Measurements from ENCODE around the gene ATP6V0A1.
A peak's percentile ranks its signal among the peaks of the same experiment; 100 is the strongest.

ATP6V0A1 gene

GRCh38 chr17:42424991-42425610 lies 33.6 kb upstream of the ATP6V0A1 start:
- no peak for DNase-seq (ENCODE audit: low spot score)
- no peak for TF ChIP-seq CTCF (IDR thresholded peaks at IDR 0.05; ENCODE audit: extremely low read depth, missing control alignments)

- DNase-seq (ENCODE audit: low spot score) = no peak
- TF ChIP-seq CTCF (IDR thresholded peaks at IDR 0.05; ENCODE audit: extremely low read depth, missing control alignments) = peak; percentile 63
Measured at GRCh38 chr17:42428141-42428944, 30.3 kb upstream of the ATP6V0A1 start.

GRCh38 chr17:42429726-42430447 lies 28.8 kb upstream of the ATP6V0A1 start:
- no peak for TF ChIP-seq CTCF (IDR thresholded peaks at IDR 0.05; ENCODE audit: extremely low read depth, missing control alignments)
- DNase-seq (ENCODE audit: low spot score) = no peak

GRCh38 chr17:42431758-42432161 lies 26.9 kb upstream of the ATP6V0A1 start:
- no peak for TF ChIP-seq CTCF (IDR thresholded peaks at IDR 0.05; ENCODE audit: extremely low read depth, missing control alignments)
- no peak for DNase-seq (ENCODE audit: low spot score)

GRCh38 chr17:42436391-42436790 lies 22.3 kb upstream of the ATP6V0A1 start:
- TF ChIP-seq CTCF (IDR thresholded peaks at IDR 0.05; ENCODE audit: extremely low read depth, missing control alignments) = no peak
- no peak for DNase-seq (ENCODE audit: low spot score)

GRCh38 chr17:42438600-42439567 lies 19.8 kb upstream of the ATP6V0A1 start:
- DNase-seq (ENCODE audit: low spot score) = no peak
- peak; percentile 69 for TF ChIP-seq CTCF (IDR thresholded peaks at IDR 0.05; ENCODE audit: extremely low read depth, missing control alignments)
